HepG2 (cell line): ENCODE data around the gene UBXN1. TPM values are rescaled to one million over a fixed set of nuclear protein-coding genes. Genes with fewer than 3 reads are reported as not detected.
A peak's percentile ranks its signal among the peaks of the same experiment; 100 is the strongest.

Experiments
- FIP1L1 ChIP-seq: fragments of 200-400 bp; formaldehyde crosslinking; IDR thresholded peaks from 2 replicates; pipeline ENCODE4 v1.6.1; 2018; ENCODE audit warnings: low read depth, mild to moderate bottlenecking, low read length, moderate library complexity, borderline replicate concordance; ENCODE audit not compliant: insufficient read depth
- KDM5B ChIP-seq: sonication (generic); formaldehyde crosslinking; IDR thresholded peaks from 2 replicates; pipeline ENCODE4 v1.4.0; 2020; ENCODE audit warnings: missing genetic modification reagents, mild to moderate bottlenecking, borderline replicate concordance
- KLF11 ChIP-seq: IDR thresholded peaks from 2 replicates; pipeline ENCODE4 v1.6.1; 2016; ENCODE audit warnings: missing compliant biosample characterization
- MED13 ChIP-seq: sonication (generic); formaldehyde crosslinking; IDR thresholded peaks from 2 replicates; pipeline ENCODE4 v1.5.0; 2020; ENCODE audit warnings: missing genetic modification reagents
- MTF1 ChIP-seq: sonication (generic); formaldehyde crosslinking; IDR thresholded peaks from 2 replicates; pipeline ENCODE4 v1.5.0; 2020; ENCODE audit warnings: missing genetic modification reagents
- MXD1 ChIP-seq: sonication (generic); formaldehyde crosslinking; IDR thresholded peaks from 2 replicates; pipeline ENCODE4 v1.4.0; 2020; ENCODE audit warnings: mild to moderate bottlenecking, missing genetic modification reagents
- MXD3 ChIP-seq: IDR thresholded peaks from 2 replicates; pipeline ENCODE4 v1.6.1; 2016; ENCODE audit warnings: mild to moderate bottlenecking, missing biosample characterization, missing genetic modification reagents
- NCOA5 ChIP-seq: sonication (generic); formaldehyde crosslinking; IDR thresholded peaks from 2 replicates; pipeline ENCODE4 v1.4.0; 2020; ENCODE audit warnings: missing genetic modification reagents
- NRL ChIP-seq: sonication (generic); formaldehyde crosslinking; IDR thresholded peaks from 2 replicates; pipeline ENCODE4 v1.5.0; 2020; ENCODE audit warnings: missing genetic modification reagents, mild to moderate bottlenecking, moderate library complexity, borderline replicate concordance
- PHF20 ChIP-seq: sonication (generic); formaldehyde crosslinking; IDR thresholded peaks from 2 replicates; pipeline ENCODE4 v1.5.0; 2020; ENCODE audit warnings: mild to moderate bottlenecking, missing genetic modification reagents
- PITX1 ChIP-seq: sonication (generic); formaldehyde crosslinking; IDR thresholded peaks from 2 replicates; pipeline ENCODE4 v1.5.1; 2020; ENCODE audit warnings: mild to moderate bottlenecking, missing genetic modification reagents
- PPARG ChIP-seq: conservative IDR thresholded peaks from 2 replicates; pipeline ENCODE4 v1.6.1; 2016; ENCODE audit warnings: missing biosample characterization, missing genetic modification reagents
- SMAD9 ChIP-seq: sonication (generic); formaldehyde crosslinking; IDR thresholded peaks from 2 replicates; pipeline ENCODE4 v1.5.1; 2020; ENCODE audit warnings: mild to moderate bottlenecking, missing genetic modification reagents
- TEAD3 ChIP-seq: optimal IDR thresholded peaks from 2 replicates; pipeline ENCODE3; 2016; ENCODE audit warnings: borderline replicate concordance
- ZNF580 ChIP-seq: IDR thresholded peaks from 2 replicates; pipeline ENCODE4 v1.6.1; 2016; ENCODE audit warnings: low read depth, borderline replicate concordance
- ZNF598 ChIP-seq: sonication (generic); formaldehyde crosslinking; IDR thresholded peaks from 2 replicates; pipeline ENCODE4 v1.5.1; 2020; ENCODE audit warnings: mild to moderate bottlenecking, missing genetic modification reagents, borderline replicate concordance
- ZNF614 ChIP-seq: IDR thresholded peaks from 2 replicates; pipeline ENCODE4 v1.6.1; 2018; ENCODE audit warnings: missing biosample characterization, missing genetic modification reagents, inconsistent platforms, borderline replicate concordance
- ZNF775 ChIP-seq: sonication (generic); formaldehyde crosslinking; IDR thresholded peaks from 2 replicates; pipeline ENCODE4 v1.4.0; 2020; ENCODE audit warnings: missing genetic modification reagents, mild to moderate bottlenecking, moderate library complexity, borderline replicate concordance
- ZXDC ChIP-seq: sonication (generic); formaldehyde crosslinking; IDR thresholded peaks from 2 replicates; pipeline ENCODE4 v1.5.0; 2020; ENCODE audit warnings: mild to moderate bottlenecking, missing genetic modification reagents
- polyA plus RNA-seq, 8 experiments: library from polyadenylated mRNA; depleted of rRNA in 3 of 8; stranded (reverse) in 7 of 8; unstranded in 1 of 8; fragments of >200 nt; fragmentation: Illumina TruSeq in 4 of 8; extraction: Trizol in 4 of 8; gene quantifications; 2 replicates each; pipeline versions ENCODE4 v1.2.1 to v1.2.3, GENCODE V29; 2011 to 2016; ENCODE audit warnings: low read depth in 4 of 8, missing spikeins in 1 of 8, mixed read lengths in 1 of 8; ENCODE audit not compliant: insufficient read depth in 1 of 8
- total RNA-seq, 5 experiments: library from RNA; depleted of rRNA; stranded (reverse); fragments of >200 nt; fragmentation: Illumina TruSeq; extraction: Trizol; gene quantifications; 2 replicates each; pipeline ENCODE4 v1.2.3, GENCODE V29; 2016; ENCODE audit warnings: low read depth in 1 of 5
- TF ChIP-seq, protein P1 (sequence below): sonication (generic); formaldehyde crosslinking; IDR thresholded peaks from 2 replicates; pipeline ENCODE4 v1.9.0; 2022; ENCODE audit warnings: missing genetic modification reagents, mild to moderate bottlenecking, borderline replicate concordance
- TF ChIP-seq, protein P2 (sequence below): sonication (generic); formaldehyde crosslinking; IDR thresholded peaks from 2 replicates; pipeline ENCODE4 v1.4.0; 2020; ENCODE audit warnings: missing genetic modification reagents

The UBXN1 gene
- total and polyA plus RNA-seq, 2 of the 13 experiments (the other 11 are each of a cell fraction or from before 2014, with no cell fraction given), result 47.5 to 52.4 TPM

DNA sequence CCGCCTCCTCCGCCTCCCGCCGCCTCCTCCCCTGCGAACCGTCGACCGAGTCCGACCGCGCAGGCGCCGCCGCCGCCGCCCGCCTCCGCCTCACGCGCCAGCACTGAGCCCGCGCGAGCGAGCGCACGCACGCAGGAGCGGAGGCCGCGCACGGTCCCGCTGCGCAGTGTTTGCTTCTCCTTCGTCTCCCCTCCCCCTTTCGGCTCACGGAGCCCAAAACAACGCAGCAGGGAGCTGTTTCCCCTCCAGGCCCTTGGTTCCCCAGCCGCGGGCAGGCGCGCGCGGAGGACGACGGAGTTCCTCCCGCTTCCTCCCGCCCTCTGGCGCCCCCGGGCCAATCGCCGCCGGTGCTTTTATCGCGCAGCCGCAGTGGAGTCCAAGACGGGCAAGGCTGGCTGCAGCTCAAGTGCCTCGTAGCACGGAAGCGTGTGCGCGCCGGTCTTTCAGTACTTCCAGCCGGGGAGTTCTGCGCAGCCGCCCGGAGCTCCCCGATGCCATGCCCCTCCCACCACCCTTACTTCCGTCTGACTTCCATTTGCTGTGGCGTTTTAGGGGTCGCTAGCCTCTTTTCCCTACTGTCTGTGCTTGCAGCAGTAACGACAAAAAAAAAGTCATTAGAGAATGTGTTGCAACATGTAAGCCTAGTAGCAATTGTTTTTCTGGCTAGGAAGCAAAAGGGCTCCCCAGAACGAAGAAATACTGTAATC lies 48.4 kb upstream of the UBXN1 start, which contains the start of gene HNRNPUL2 (continued):
- TF ChIP-seq ZNF580, result peak; percentile 87; the same call in 1 of the 2 replicates
- no peak for TF ChIP-seq NCOA5 (CRISPR knock-in tag)
- no peak for TF ChIP-seq ZNF598 (CRISPR knock-in tag)
- TF ChIP-seq, protein P1, sequence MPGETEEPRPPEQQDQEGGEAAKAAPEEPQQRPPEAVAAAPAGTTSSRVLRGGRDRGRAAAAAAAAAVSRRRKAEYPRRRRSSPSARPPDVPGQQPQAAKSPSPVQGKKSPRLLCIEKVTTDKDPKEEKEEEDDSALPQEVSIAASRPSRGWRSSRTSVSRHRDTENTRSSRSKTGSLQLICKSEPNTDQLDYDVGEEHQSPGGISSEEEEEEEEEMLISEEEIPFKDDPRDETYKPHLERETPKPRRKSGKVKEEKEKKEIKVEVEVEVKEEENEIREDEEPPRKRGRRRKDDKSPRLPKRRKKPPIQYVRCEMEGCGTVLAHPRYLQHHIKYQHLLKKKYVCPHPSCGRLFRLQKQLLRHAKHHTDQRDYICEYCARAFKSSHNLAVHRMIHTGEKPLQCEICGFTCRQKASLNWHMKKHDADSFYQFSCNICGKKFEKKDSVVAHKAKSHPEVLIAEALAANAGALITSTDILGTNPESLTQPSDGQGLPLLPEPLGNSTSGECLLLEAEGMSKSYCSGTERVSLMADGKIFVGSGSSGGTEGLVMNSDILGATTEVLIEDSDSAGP, result no peak; the same call in 1 of the 2 replicates
- TF ChIP-seq, protein P2, sequence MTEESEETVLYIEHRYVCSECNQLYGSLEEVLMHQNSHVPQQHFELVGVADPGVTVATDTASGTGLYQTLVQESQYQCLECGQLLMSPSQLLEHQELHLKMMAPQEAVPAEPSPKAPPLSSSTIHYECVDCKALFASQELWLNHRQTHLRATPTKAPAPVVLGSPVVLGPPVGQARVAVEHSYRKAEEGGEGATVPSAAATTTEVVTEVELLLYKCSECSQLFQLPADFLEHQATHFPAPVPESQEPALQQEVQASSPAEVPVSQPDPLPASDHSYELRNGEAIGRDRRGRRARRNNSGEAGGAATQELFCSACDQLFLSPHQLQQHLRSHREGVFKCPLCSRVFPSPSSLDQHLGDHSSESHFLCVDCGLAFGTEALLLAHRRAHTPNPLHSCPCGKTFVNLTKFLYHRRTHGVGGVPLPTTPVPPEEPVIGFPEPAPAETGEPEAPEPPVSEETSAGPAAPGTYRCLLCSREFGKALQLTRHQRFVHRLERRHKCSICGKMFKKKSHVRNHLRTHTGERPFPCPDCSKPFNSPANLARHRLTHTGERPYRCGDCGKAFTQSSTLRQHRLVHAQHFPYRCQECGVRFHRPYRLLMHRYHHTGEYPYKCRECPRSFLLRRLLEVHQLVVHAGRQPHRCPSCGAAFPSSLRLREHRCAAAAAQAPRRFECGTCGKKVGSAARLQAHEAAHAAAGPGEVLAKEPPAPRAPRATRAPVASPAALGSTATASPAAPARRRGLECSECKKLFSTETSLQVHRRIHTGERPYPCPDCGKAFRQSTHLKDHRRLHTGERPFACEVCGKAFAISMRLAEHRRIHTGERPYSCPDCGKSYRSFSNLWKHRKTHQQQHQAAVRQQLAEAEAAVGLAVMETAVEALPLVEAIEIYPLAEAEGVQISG, result peak; percentile 88
- no peak; the same call in 1 of the 2 replicates for TF ChIP-seq KLF11 (CRISPR knock-in tag)
- peak; percentile 67; the same call in 1 of the 2 replicates for TF ChIP-seq KDM5B (CRISPR knock-in tag)
- TF ChIP-seq PPARG (CRISPR knock-in tag), result peak; percentile 66
- TF ChIP-seq ZNF775 (CRISPR knock-in tag), result no peak
- TF ChIP-seq ZNF614, result peak; percentile 47; the same call in 1 of the 2 replicates
- no peak for TF ChIP-seq FIP1L1
- TF ChIP-seq SMAD9 (CRISPR knock-in tag), result peak; percentile 55; the same call in 1 of the 2 replicates
- peak; percentile 82; the same call in 1 of the 2 replicates for TF ChIP-seq NRL (CRISPR knock-in tag)
- TF ChIP-seq PITX1 (CRISPR knock-in tag), result no peak
- peak; percentile 82; the same call in 1 of the 2 replicates for TF ChIP-seq ZXDC
- TF ChIP-seq MED13 (CRISPR knock-in tag), result peak; percentile 88
- TF ChIP-seq MXD1 (CRISPR knock-in tag), result peak; percentile 92
- TF ChIP-seq PHF20 (CRISPR knock-in tag), result peak; percentile 81
- TF ChIP-seq TEAD3 (CRISPR knock-in tag), result no peak
- peak; percentile 89 for TF ChIP-seq MXD3 (CRISPR knock-in tag)
- TF ChIP-seq MTF1, result 0 out of 2 replicates have a peak, but pooled peaks have one; percentile 55
